AG04449 (cell line): ENCODE measurements around the gene SLC9A1.

ENCODE experiments used
- CTCF ChIA-PET: fragments of 350-600 bp; formaldehyde crosslinking; extraction: SDS; loops from one replicate; lab custom pipeline; 2021; ENCODE audit warnings: antibody characterized with exemption; lab: Yijun Ruan, JAX
- POLR2A ChIA-PET: fragments of 400-600, 350-600 bp; formaldehyde crosslinking; extraction: SDS; loops from one replicate; lab custom pipeline; 2020; ENCODE audit warnings: antibody characterized with exemption, inconsistent platforms; lab: Yijun Ruan, JAX
- DNase-seq: peaks from one replicate; pipeline ENCODE4 v3.0.0-alpha.2; 2010; ENCODE audit warnings: low read depth, low spot score
- H3K4me3 ChIP-seq: 2 replicates; pipeline ENCODE4 v1.5.1; 2011; ENCODE audit warnings: low read depth, mild to moderate bottlenecking, control low read depth, low read length
- TF ChIP-seq, protein P1 (sequence below): IDR thresholded peaks from one replicate; pipeline ENCODE4 v1.5.1; 2011; ENCODE audit warnings: mild to moderate bottlenecking, moderate library complexity, low read length, control low read depth, inconsistent platforms; ENCODE audit not compliant: insufficient read depth; ENCODE audit errors: missing control alignments

SLC9A1 gene

DNA sequence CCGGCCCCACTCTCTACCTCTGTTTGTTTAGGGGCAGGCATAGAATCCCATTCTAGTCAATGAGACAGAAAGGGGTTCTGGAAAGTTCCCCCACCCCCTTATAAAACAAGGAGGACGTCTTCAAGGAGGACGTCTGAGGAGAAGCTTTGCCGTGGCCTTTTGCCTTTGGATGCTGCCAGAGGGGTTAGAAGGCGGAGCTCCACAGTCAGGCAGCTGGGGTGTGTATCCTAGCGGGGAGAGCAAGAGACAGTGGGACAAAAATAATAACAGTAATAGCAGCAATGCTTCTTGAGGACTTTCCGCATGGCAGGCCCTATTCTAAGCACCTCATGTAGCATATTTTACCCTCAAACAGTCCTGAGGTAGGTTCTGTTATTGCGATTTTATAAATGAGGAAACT, 94.0 kb downstream of the SLC9A1 start:
- no peak overlapping the region for H3K4me3 ChIP-seq
- TF ChIP-seq, protein P1, sequence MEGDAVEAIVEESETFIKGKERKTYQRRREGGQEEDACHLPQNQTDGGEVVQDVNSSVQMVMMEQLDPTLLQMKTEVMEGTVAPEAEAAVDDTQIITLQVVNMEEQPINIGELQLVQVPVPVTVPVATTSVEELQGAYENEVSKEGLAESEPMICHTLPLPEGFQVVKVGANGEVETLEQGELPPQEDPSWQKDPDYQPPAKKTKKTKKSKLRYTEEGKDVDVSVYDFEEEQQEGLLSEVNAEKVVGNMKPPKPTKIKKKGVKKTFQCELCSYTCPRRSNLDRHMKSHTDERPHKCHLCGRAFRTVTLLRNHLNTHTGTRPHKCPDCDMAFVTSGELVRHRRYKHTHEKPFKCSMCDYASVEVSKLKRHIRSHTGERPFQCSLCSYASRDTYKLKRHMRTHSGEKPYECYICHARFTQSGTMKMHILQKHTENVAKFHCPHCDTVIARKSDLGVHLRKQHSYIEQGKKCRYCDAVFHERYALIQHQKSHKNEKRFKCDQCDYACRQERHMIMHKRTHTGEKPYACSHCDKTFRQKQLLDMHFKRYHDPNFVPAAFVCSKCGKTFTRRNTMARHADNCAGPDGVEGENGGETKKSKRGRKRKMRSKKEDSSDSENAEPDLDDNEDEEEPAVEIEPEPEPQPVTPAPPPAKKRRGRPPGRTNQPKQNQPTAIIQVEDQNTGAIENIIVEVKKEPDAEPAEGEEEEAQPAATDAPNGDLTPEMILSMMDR: no peak
- DNase-seq: no peak
- ChIA-PET POLR2A (interaction anchor here (0.6 kb wide), 1 partner anchor 49 kb away, joined by 3 read pairs; no protein-coding TSS in a partner anchor), CTCF (interaction anchor here (10.6 kb wide), 1 partner anchor 16 kb away, joined by 187 read pairs; no protein-coding TSS in a partner anchor)

DNA sequence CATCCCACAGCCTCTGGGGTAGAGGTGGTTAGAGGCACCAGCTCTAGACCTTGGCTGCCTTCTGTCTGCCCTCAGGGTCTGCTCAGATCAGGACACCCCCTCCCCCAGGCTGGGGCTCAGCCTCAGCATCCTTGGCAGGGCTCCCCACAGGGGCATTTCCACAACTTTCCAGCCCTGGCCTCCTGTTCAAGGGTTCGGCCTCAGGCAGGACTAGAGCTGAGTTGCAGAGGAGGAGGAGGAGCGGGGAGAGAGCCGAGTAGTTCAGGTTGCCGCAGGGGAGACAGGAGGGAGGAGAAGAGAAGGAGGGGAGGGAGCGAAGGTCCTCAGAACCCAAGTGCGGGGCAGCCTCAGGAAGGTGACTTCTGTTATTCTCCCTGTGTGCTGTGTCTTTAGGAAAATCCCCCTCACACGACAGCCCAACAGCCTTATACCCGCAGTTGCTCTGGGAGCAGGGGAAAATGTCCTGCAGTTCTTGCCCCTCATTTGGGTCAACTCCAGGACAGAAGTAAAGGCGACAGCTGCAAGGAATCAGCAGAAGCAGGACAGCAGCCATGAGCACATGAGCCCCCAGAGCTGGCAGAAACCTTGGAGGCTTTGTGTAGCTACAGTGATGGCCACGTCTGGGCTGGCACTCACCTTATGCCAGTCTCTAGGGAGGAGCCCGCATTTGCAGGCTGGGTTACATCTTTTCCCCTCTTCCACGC, 95.8 kb downstream of the SLC9A1 start:
- H3K4me3 ChIP-seq: no peak overlapping the region
- ChIA-PET CTCF (interaction anchor here (10.6 to 22.9 kb wide), 2 partner anchors 14 to 35 kb away, joined by 187 to 903 read pairs; no protein-coding TSS in a partner anchor), POLR2A (no interaction called here)
- TF ChIP-seq, protein P1: no peak
- no peak for DNase-seq

DNA sequence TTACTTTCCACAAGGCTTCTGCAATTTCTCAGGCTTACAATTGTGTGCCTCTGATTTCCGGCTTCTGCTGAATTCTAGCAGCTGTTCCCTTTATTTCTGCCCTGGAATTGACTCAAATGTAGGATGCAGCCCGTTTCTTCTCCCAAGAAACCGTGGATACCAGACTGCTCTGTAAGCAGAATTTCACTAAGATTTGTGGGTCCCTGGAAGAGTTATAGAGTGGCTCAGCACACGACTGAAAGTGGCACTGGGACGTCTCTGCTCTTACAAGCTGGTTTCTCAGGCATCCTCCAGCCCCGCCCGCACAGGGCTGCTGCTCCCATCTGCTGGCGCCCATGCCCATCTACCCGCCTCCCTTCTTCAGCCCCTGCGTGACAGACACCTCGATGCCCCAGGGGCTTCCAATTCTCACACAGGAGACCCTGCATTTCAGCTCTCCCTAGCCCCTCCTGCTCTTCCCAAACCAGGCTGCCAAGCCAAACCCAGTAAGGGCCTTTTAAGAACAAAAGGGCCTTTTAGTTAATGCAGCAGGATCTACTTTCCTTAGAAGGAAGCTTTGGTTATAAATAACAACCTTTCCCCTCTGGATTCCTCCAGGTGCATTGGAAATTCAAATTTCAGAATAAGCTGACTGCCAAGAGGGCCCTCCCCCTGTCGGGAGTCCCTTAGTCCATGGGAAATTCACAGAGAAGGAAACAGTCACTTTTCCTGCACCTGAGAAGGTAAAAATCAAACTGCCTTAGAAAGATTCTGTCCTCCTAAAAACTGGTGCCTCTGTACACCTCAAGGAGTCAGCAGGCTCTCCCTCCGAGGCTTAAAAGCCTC, 96.9 kb downstream of the SLC9A1 start:
- ChIA-PET CTCF (interaction anchor here (0.6 to 22.9 kb wide), 5 partner anchors 9 to 611 kb away, joined by 3 to 903 read pairs (median 8); no protein-coding TSS in a partner anchor), POLR2A (no interaction called here)
- no peak for DNase-seq
- H3K4me3 ChIP-seq: no peak overlapping the region
- TF ChIP-seq, protein P1: no peak

DNA sequence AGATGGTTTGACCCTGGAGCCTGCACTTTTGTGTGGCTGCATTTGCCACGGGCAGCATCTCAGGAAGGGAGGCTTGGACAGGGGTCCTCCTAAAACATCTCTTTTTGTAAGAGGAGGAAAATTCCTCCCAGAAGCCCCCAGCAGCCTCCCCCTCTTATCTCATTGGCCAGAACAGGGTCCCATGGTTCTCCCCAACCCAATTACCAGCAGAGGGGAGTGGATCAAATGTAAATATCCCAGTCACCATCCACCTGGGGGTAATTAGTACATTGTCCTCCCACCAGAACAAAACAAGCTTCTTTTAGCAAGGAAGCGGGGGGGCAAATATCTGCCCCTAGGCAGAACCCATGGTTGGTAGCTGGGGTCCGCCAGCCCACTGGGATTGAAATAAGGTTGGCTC, 97.5 kb downstream of the SLC9A1 start:
- POLR2A ChIA-PET: interaction anchor here (0.7 kb wide), 1 partner anchor 260 kb away, joined by 3 read pairs; no protein-coding TSS in a partner anchor
- CTCF ChIA-PET: interaction anchor here (0.6 to 22.9 kb wide), 4 partner anchors 12 to 612 kb away, joined by 3 to 903 read pairs (median 98); no protein-coding TSS in a partner anchor
- TF ChIP-seq, protein P1: no peak
- H3K4me3 ChIP-seq: no peak overlapping the region
- DNase-seq: no peak

DNA sequence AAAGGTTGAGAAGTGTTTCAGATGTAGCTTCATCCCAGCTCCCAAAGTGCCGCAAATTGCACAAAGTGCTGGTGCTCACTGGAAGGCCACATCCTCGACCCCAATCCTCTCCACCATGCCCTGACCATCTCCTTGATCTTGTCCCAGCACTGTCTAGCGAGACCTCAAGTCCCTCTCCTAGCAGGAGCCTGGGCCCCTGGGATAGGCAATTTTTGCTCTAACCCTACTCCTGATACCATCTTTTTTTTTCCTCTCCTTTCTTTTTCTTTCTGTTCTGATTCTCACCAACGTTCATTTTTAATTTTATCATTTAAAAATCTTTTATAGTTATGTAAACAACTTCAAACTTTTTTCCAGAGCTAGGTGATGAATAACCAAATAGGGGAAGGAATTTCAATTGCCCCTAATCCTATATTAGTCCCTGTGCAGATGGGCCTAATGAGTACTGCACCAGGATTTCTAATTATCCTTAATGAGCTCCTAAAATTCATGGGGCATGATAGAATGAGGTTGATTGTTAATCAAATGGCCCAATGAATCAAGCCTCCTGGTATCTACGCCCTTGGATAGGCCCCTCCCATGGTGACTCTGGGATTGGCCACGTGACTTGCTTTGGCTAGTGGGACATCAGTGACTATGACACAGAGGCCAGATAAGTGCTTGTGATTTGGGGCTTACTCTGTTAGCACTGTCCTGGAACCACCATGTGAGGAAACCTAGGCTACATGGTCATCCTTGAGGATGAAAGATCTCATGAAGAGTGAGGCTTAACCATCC, 100.8 kb downstream of the SLC9A1 start:
- CTCF ChIA-PET: interaction anchor here (0.7 to 22.9 kb wide), 4 partner anchors 9 to 56 kb away, joined by 3 to 903 read pairs (median 98); no protein-coding TSS in a partner anchor
- POLR2A ChIA-PET: no interaction called here
- DNase-seq: no peak
- TF ChIP-seq, protein P1: no peak
- H3K4me3 ChIP-seq: no peak overlapping the region
